ENCODE data around the gene LAMA3.

The LAMA3 gene

DNA sequence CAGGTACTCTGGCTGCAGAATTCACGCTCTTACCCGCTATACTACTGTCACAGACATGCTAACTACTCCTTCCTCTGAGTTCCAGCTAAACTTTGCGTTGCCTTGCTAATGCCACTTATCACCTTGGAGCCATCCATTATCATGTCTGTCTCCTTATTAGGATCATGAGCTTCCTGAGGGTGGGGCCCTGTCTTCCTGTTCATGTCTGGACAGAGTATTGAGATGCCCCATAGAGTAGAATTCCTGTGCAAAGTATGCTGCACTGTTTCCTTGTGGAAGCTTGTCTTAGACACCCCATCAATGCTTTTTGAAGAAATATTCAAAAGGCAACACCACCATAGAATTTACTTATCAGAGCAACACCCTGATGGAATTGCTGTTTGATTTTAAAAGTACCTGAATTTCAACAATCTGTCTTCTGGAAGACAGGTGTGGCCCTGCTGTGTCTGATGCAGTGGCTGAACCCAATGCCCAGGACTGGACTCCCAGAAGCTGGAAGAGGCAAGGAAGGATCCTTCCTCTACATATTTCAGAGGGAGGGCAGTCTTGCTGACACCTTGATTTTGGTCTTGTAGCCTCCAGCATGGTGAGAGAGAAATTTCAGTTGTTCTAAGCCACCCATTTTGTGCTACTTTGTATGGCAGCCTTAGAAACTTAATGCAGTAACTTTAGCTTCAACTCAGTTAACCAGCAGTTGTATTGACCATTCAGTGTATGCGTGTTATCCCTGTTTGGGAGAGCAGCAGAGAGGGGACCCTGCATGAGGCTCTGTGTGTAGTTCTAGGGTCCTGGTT lies 5.6 kb downstream of the LAMA3 start:
- TF ChIP-seq HOXA7 (CRISPR knock-in tag; IDR thresholded peaks at IDR 0.05; ENCODE audit: borderline replicate concordance), result no peak
- TF ChIP-seq, protein P1, sequence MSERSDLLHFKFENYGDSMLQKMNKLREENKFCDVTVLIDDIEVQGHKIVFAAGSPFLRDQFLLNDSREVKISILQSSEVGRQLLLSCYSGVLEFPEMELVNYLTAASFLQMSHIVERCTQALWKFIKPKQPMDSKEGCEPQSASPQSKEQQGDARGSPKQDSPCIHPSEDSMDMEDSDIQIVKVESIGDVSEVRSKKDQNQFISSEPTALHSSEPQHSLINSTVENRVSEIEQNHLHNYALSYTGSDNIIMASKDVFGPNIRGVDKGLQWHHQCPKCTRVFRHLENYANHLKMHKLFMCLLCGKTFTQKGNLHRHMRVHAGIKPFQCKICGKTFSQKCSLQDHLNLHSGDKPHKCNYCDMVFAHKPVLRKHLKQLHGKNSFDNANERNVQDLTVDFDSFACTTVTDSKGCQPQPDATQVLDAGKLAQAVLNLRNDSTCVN (tag by site-specific recombination; optimal IDR thresholded peaks at IDR 0.05), result peak; percentile 6
- TF ChIP-seq, protein P2, sequence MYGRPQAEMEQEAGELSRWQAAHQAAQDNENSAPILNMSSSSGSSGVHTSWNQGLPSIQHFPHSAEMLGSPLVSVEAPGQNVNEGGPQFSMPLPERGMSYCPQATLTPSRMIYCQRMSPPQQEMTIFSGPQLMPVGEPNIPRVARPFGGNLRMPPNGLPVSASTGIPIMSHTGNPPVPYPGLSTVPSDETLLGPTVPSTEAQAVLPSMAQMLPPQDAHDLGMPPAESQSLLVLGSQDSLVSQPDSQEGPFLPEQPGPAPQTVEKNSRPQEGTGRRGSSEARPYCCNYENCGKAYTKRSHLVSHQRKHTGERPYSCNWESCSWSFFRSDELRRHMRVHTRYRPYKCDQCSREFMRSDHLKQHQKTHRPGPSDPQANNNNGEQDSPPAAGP (tag by site-specific recombination; IDR thresholded peaks at IDR 0.05), result 0 out of 2 replicates have a peak, but pooled peaks have one; percentile 38
- TF ChIP-seq, protein P3, sequence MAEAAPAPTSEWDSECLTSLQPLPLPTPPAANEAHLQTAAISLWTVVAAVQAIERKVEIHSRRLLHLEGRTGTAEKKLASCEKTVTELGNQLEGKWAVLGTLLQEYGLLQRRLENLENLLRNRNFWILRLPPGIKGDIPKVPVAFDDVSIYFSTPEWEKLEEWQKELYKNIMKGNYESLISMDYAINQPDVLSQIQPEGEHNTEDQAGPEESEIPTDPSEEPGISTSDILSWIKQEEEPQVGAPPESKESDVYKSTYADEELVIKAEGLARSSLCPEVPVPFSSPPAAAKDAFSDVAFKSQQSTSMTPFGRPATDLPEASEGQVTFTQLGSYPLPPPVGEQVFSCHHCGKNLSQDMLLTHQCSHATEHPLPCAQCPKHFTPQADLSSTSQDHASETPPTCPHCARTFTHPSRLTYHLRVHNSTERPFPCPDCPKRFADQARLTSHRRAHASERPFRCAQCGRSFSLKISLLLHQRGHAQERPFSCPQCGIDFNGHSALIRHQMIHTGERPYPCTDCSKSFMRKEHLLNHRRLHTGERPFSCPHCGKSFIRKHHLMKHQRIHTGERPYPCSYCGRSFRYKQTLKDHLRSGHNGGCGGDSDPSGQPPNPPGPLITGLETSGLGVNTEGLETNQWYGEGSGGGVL (tag by site-specific recombination; IDR thresholded peaks at IDR 0.05), result no peak
- TF ChIP-seq, protein P4, sequence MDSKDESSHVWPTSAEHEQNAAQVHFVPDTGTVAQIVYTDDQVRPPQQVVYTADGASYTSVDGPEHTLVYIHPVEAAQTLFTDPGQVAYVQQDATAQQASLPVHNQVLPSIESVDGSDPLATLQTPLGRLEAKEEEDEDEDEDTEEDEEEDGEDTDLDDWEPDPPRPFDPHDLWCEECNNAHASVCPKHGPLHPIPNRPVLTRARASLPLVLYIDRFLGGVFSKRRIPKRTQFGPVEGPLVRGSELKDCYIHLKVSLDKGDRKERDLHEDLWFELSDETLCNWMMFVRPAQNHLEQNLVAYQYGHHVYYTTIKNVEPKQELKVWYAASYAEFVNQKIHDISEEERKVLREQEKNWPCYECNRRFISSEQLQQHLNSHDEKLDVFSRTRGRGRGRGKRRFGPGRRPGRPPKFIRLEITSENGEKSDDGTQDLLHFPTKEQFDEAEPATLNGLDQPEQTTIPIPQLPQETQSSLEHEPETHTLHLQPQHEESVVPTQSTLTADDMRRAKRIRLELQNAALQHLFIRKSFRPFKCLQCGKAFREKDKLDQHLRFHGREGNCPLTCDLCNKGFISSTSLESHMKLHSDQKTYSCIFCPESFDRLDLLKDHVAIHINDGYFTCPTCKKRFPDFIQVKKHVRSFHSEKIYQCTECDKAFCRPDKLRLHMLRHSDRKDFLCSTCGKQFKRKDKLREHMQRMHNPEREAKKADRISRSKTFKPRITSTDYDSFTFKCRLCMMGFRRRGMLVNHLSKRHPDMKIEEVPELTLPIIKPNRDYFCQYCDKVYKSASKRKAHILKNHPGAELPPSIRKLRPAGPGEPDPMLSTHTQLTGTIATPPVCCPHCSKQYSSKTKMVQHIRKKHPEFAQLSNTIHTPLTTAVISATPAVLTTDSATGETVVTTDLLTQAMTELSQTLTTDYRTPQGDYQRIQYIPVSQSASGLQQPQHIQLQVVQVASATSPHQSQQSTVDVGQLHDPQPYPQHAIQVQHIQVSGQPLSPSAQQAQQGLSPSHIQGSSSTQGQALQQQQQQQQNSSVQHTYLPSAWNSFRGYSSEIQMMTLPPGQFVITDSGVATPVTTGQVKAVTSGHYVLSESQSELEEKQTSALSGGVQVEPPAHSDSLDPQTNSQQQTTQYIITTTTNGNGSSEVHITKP (tag by site-specific recombination; IDR thresholded peaks at IDR 0.05), result peak; percentile 27; the same call in 1 of the 2 replicates
- CTCF ChIA-PET, result interaction anchor here (0.6 to 1.8 kb wide), 7 partner anchors 9 to 466 kb away, joined by 3 to 10 read pairs (median 3); no protein-coding TSS in a partner anchor
- Histone ChIP-seq H3K4me3 (ENCODE audit: low read depth, low read length) (no peak overlapping the region), H3K27ac (ENCODE audit: extremely low read depth, low read depth, low read length) (peak overlapping the region; percentile 51), H3K4me1 (ENCODE audit: control insufficient read depth, insufficient read depth, low read length) (peaks cover 12% of the 10 kb centered on the region), H3K9me3 (ENCODE audit: control insufficient read depth, insufficient read depth, low read depth, low read length) (no peaks in the 10 kb centered on the region), H3K36me3 (ENCODE audit: control insufficient read depth in 2 of 2, insufficient read depth in 1 of 2, low read length in 2 of 2) (no peaks in the 10 kb centered on the region; a peak in 1 of 3 replicates)
- POLR2A ChIA-PET, result interaction anchor here (0.6 to 1.3 kb wide), 4 partner anchors 14 to 73 kb away, joined by 3 to 4 read pairs (median 4); no protein-coding TSS in a partner anchor

DNA sequence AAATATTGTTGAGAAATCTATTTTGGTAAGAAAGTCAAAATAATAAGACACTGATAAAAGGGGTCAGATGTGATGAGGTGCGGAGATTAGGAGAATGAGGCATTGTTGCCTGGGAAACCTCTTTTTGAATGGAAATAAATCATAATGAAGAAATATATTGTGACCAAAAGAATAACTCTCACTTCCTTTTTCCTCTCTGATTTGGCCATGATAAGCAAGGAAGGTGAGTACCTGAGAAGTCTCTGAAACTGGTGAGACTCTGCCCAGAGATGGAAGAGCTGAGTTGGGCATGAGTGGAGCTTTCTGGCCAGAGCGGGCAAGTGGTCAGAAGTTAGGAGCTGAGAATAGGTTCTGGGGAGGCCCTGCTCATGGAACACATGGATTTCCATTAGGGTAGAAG lies 11.8 kb downstream of the LAMA3 start:
- ChIA-PET CTCF (interaction anchor here (0.7 to 5.4 kb wide), 3 partner anchors 11 to 1686 kb away, joined by 3 to 122 read pairs (median 16); no protein-coding TSS in a partner anchor), POLR2A (no interaction called here)
- Histone ChIP-seq H3K27ac (ENCODE audit: extremely low read depth, low read depth, low read length) (no peak overlapping the region), H3K36me3 (ENCODE audit: control insufficient read depth in 2 of 2, insufficient read depth in 1 of 2, low read length in 2 of 2) (no peaks in the 10 kb centered on the region), H3K4me3 (ENCODE audit: low read depth, low read length) (no peak overlapping the region), H3K4me1 (ENCODE audit: control insufficient read depth, insufficient read depth, low read length) (no peaks in the 10 kb centered on the region), H3K9me3 (ENCODE audit: control insufficient read depth, insufficient read depth, low read depth, low read length) (no peaks in the 10 kb centered on the region)
- TF ChIP-seq, protein P5, sequence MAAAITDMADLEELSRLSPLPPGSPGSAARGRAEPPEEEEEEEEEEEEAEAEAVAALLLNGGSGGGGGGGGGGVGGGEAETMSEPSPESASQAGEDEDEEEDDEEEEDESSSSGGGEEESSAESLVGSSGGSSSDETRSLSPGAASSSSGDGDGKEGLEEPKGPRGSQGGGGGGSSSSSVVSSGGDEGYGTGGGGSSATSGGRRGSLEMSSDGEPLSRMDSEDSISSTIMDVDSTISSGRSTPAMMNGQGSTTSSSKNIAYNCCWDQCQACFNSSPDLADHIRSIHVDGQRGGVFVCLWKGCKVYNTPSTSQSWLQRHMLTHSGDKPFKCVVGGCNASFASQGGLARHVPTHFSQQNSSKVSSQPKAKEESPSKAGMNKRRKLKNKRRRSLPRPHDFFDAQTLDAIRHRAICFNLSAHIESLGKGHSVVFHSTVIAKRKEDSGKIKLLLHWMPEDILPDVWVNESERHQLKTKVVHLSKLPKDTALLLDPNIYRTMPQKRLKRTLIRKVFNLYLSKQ (tag by site-specific recombination; IDR thresholded peaks at IDR 0.05; ENCODE audit: borderline replicate concordance), result no peak
- no peak for TF ChIP-seq ZNF274 (IDR thresholded peaks at IDR 0.05; ENCODE audit: low read length)
- no peak for TF ChIP-seq ZNF274 (tag by site-specific recombination; IDR thresholded peaks at IDR 0.05; ENCODE audit: borderline replicate concordance)
- TF ChIP-seq ZNF518A (tag by site-specific recombination; conservative IDR thresholded peaks at IDR 0.05; ENCODE audit: low read depth), result no peak
- no peak for TF ChIP-seq RBAK (tag by site-specific recombination; IDR thresholded peaks at IDR 0.05)
- no peak for TF ChIP-seq ZBTB21 (tag by site-specific recombination; IDR thresholded peaks at IDR 0.05)
- TF ChIP-seq ZSCAN4 (tag by site-specific recombination; IDR thresholded peaks at IDR 0.05), result no peak
- TF ChIP-seq ZNF707 (tag by site-specific recombination; IDR thresholded peaks at IDR 0.05), result no peak
- no peak for TF ChIP-seq ZBTB17 (tag by site-specific recombination; IDR thresholded peaks at IDR 0.05)
- no peak for TF ChIP-seq ZNF654 (tag by site-specific recombination; IDR thresholded peaks at IDR 0.05; ENCODE audit: low read depth)
- TF ChIP-seq SP7 (tag by site-specific recombination; IDR thresholded peaks at IDR 0.05), result no peak
